Measurements from ENCODE around the gene MRPS5. TPM values are rescaled to one million over a fixed set of nuclear protein-coding genes. Genes with fewer than 3 reads are reported as not detected.

MRPS5 gene
- total RNA-seq, 2 experiments from 2014 or later: 93.0 to 96.1 TPM

DNA sequence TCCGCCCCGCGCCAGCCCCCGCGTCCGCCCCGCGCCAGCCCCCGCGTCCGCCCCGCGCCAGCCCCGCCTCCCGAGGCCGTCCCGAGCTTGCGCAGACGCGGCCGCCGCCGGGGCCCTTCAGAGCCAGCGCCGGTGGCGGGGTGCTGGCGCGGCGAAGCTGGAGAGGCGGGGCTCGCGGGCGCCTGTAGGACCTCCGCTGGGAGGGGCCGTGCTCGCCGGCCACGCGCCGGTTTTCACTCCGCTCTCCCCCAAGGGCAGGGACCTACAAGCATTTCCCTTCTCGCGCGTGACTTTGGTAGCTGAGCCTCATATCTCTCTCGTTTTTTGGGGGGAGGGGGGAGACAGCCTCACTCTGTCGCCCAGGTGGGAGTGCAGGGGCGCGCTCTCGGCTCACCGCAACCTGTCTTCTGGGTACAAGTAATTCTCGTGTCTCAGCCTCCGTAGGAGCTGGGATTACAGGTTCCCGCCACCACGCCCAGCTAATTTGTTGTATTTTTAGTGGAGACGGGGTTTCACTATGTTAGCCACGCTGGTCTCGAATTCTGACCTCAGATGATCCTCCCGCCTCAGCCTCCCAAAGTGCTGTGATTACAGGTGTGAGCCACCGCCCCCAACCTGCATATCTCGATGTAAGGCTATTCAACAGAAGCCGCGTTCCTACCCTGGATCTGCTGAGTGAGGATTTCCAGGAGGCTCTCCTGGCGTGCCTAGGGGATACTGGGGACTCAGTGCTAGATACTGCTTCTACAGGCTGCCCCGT, 38.3 kb upstream of the MRPS5 start, which contains the start of gene ZNF514:
Gene ZNF514, minus strand, starts transcription at position 159 of the 760 bp plus-strand sequence. CDS start 6,595 bp downstream, outside the sequence.
- TF ChIP-seq, protein P1, sequence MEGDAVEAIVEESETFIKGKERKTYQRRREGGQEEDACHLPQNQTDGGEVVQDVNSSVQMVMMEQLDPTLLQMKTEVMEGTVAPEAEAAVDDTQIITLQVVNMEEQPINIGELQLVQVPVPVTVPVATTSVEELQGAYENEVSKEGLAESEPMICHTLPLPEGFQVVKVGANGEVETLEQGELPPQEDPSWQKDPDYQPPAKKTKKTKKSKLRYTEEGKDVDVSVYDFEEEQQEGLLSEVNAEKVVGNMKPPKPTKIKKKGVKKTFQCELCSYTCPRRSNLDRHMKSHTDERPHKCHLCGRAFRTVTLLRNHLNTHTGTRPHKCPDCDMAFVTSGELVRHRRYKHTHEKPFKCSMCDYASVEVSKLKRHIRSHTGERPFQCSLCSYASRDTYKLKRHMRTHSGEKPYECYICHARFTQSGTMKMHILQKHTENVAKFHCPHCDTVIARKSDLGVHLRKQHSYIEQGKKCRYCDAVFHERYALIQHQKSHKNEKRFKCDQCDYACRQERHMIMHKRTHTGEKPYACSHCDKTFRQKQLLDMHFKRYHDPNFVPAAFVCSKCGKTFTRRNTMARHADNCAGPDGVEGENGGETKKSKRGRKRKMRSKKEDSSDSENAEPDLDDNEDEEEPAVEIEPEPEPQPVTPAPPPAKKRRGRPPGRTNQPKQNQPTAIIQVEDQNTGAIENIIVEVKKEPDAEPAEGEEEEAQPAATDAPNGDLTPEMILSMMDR (IDR thresholded peaks at IDR 0.05): no peak
- Mint-ChIP-seq H3K27ac (peak within 1 kb of the TSS; percentile 88), H3K9me3 (peaks cover 5% of the 10 kb centered on the region), H3K4me3 (peak within 1 kb of the TSS; percentile 78), H3K36me3 (ENCODE audit: low read depth) (peaks cover 34% of the 10 kb centered on the region), H3K4me1 (ENCODE audit: low read depth) (peaks cover 23% of the 10 kb centered on the region), H3K27me3 (no peaks in the 10 kb centered on the region)
- ChIA-PET CTCF (interaction anchor here (0.6 to 1.8 kb wide), 4 partner anchors 80 to 137 kb away, joined by 3 to 5 read pairs (median 4); no protein-coding TSS in a partner anchor), POLR2A (interaction anchor here (0.5 to 1.3 kb wide), 5 partner anchors 9 to 80 kb away, joined by 3 to 5 read pairs (median 3); no protein-coding TSS in a partner anchor)
- intact Hi-C loops (cut with micrococcal nuclease): loop anchor here (5.0 to 10.0 kb wide), 2 partner anchors 38 to 85 kb away; partner anchors contain the start of gene MRPS5
- DNase-seq: peak; percentile 80
- ATAC-seq: peak; percentile 95

- peak overlapping the region; percentile 78 for H3K4me3 Mint-ChIP-seq
- ChIA-PET CTCF (interaction anchor here (0.6 to 1.8 kb wide), 5 partner anchors 79 to 172 kb away, joined by 3 to 5 read pairs (median 3); no protein-coding TSS in a partner anchor), POLR2A (interaction anchor here (0.5 to 1.3 kb wide), 6 partner anchors 9 to 137 kb away, joined by 3 to 5 read pairs (median 3); no protein-coding TSS in a partner anchor)
- peaks cover 18% of the 10 kb centered on the region for H3K4me1 Mint-ChIP-seq (ENCODE audit: low read depth)
- peak; percentile 38 for DNase-seq
- no peaks in the 10 kb centered on the region for H3K27me3 Mint-ChIP-seq
- H3K36me3 Mint-ChIP-seq (ENCODE audit: low read depth): peaks cover 42% of the 10 kb centered on the region
- peak; percentile 63 for ATAC-seq
- intact Hi-C loops (cut with micrococcal nuclease): loop anchor here (5.0 kb wide), 1 partner anchor 37 kb away; the partner anchor contains the start of gene MRPS5
- TF ChIP-seq, protein P1 (IDR thresholded peaks at IDR 0.05): no peak
- peak overlapping the region; percentile 69 for H3K27ac Mint-ChIP-seq
- H3K9me3 Mint-ChIP-seq: peaks cover 12% of the 10 kb centered on the region
Measured at GRCh38 chr2:95158891-95159619, 37.4 kb upstream of the MRPS5 start.

DNA sequence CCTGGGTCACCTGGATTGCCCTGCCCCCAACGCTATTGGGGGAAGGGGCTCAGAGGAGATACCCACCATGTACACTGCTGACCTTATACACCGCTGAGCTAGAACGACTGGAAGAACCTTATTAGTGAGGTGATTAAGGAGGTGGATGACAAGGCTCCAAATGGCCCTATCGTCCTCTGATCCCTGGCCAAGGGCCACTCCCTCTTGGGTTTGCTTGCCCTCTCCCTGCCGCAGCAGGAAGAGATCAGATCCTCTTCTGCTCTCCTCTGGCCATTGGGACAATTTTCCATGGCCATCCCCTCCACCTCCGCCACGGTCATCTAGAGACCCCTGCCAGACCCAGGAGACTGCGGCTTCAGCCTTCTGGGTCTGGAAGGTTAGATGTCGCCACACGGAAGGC, 36.8 kb upstream of the MRPS5 start:
- no peaks in the 10 kb centered on the region for H3K27me3 Mint-ChIP-seq
- CTCF ChIA-PET: interaction anchor here (1.1 to 1.7 kb wide), 3 partner anchors 37 to 136 kb away, joined by 3 to 5 read pairs (median 3); partner anchors contain the start of gene MRPS5
- H3K9me3 Mint-ChIP-seq: peaks cover 15% of the 10 kb centered on the region
- peaks cover 13% of the 10 kb centered on the region for H3K4me1 Mint-ChIP-seq (ENCODE audit: low read depth)
- DNase-seq: no peak
- H3K27ac Mint-ChIP-seq: no peak overlapping the region
- no peak for ATAC-seq
- peaks cover 47% of the 10 kb centered on the region for H3K36me3 Mint-ChIP-seq (ENCODE audit: low read depth)
- H3K4me3 Mint-ChIP-seq: peak overlapping the region; percentile 78
- POLR2A ChIA-PET: no interaction called here
- TF ChIP-seq, protein P1 (IDR thresholded peaks at IDR 0.05): no peak
- intact Hi-C loops (cut with micrococcal nuclease): loop anchor here (5.0 kb wide), 1 partner anchor 36 kb away; the partner anchor contains the start of gene MRPS5

DNA sequence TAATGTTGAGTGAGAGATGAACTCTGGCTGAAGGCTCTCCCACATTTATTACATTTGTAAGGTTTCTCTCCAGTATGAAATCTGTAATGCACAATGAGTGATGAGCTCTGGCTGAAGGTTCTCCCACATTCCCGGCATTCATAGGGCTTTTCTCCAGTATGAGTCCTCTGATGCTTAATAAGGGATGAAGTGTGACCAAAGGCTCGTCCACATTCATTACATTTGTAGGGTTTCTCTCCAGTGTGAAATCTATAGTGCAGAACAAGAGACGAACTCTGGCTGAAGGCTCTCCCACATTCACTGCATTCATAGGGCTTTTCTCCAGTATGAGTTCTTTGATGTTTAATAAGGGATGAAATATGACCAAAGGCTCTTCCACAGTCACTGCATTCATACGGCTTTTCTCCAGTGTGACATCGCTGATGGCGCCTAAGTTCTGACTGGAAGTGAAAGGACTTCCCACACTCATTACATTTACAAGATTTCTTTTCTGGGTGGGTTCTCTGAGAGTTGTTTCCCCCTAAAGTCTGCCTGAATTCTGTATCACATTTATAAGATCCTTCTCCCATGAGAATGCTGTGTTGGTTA, 27.9 kb upstream of the MRPS5 start:
- Mint-ChIP-seq H3K4me1 (ENCODE audit: low read depth) (no peaks in the 10 kb centered on the region), H3K4me3 (no peak overlapping the region), H3K36me3 (ENCODE audit: low read depth) (peaks cover 88% of the 10 kb centered on the region), H3K27me3 (no peaks in the 10 kb centered on the region), H3K9me3 (peaks cover 79% of the 10 kb centered on the region), H3K27ac (no peak overlapping the region)
- DNase-seq (no peak), ATAC-seq (no peak)
- POLR2A ChIA-PET: interaction anchor here (1.3 kb wide), 1 partner anchor 10 kb away, joined by 3 read pairs; the partner anchor contains the start of gene ZNF514
- intact Hi-C loops (cut with micrococcal nuclease): no loop called here
- TF ChIP-seq, protein P1 (IDR thresholded peaks at IDR 0.05): no peak
- CTCF ChIA-PET: no interaction called here

All from activated CD8-positive, alpha-beta T cell treated with anti-CD3 and anti-CD28 coated beads for 36 hours (primary cell).